Spleen (tissue), 11 donors: ENCODE data around the gene SHH. TPM values are rescaled to one million over a fixed set of nuclear protein-coding genes. Genes with fewer than 3 reads are reported as not detected.

ENCODE experiments used
- DNase-seq: peaks from one replicate; pipeline ENCODE4 v3.0.0-alpha.2; 2020
- H3K27ac ChIP-seq, 8 donors: fragments of 200-600 bp; sonication (generic) in 7 of 8; 1 replicate in 4 of 8; 2 replicates in 4 of 8; pipeline versions ENCODE4 v1.5.0 to v1.8.0; 2016 to 2021; ENCODE audit warnings: inconsistent platforms in 4 of 8, mild to moderate bottlenecking in 4 of 8, moderate library complexity in 1 of 8
- H3K27me3 ChIP-seq, 7 donors: fragments of 200-600 bp; sonication (generic) in 6 of 7; replicated peaks in 1 of 7; 1 replicate in 4 of 7; 2 replicates in 3 of 7; pipeline versions ENCODE4 v1.5.0 to v1.8.0; 2016 to 2021; ENCODE audit warnings: inconsistent platforms in 3 of 7, mild to moderate bottlenecking in 1 of 7
- H3K36me3 ChIP-seq, 6 donors: fragments of 200-600 bp; sonication (generic) in 5 of 6; 1 replicate in 4 of 6; 2 replicates in 2 of 6; pipeline versions ENCODE4 v1.5.0 to v1.8.0; 2016 to 2021; ENCODE audit warnings: inconsistent platforms in 2 of 6
- H3K4me1 ChIP-seq, 6 donors: fragments of 200-600 bp; sonication (generic) in 5 of 6; 1 replicate in 3 of 6; 2 replicates in 3 of 6; pipeline versions ENCODE4 v1.5.0 to v1.8.0; 2016 to 2021; ENCODE audit warnings: inconsistent platforms in 3 of 6
- H3K4me3 ChIP-seq, 8 donors: fragments of 200-600 bp; sonication (generic) in 7 of 8; 1 replicate in 4 of 8; 2 replicates in 4 of 8; pipeline versions ENCODE4 v1.5.0 to v1.8.0; 2016 to 2021; ENCODE audit warnings: inconsistent platforms in 4 of 8, mild to moderate bottlenecking in 4 of 8, moderate library complexity in 2 of 8
- H3K9me3 ChIP-seq, 8 donors: fragments of 200-600 bp; sonication (generic) in 7 of 8; 1 replicate in 4 of 8; 2 replicates in 4 of 8; pipeline versions ENCODE4 v1.5.0 to v1.8.0; 2016 to 2021; ENCODE audit warnings: inconsistent platforms in 4 of 8
- CTCF ChIP-seq, 11 experiments: fragments of 200-600 bp in 7 of 11; fragments of 450-650 bp in 4 of 11; sonication (generic) in 4 of 11; IDR thresholded peaks in 8 of 11; conservative IDR thresholded peaks in 3 of 11; 1 replicate in 7 of 11; 2 replicates in 4 of 11; pipeline versions ENCODE4 v1.4.0 to v1.8.0; 2016 to 2021; ENCODE audit warnings: antibody characterized with exemption in 11 of 11, inconsistent platforms in 4 of 11, mild to moderate bottlenecking in 1 of 11
- POLR2A ChIP-seq, 3 donors: fragments of 450-650 bp; IDR thresholded peaks; one replicate each; pipeline ENCODE4 v1.5.1; 2017; ENCODE audit warnings: antibody characterized with exemption in 3 of 3, mild to moderate bottlenecking in 1 of 3
- POLR2AphosphoS5 ChIP-seq, 3 donors: sonication (generic); formaldehyde crosslinking; IDR thresholded peaks; one replicate each; pipeline ENCODE4 v1.5.1; 2017; ENCODE audit warnings: antibody characterized with exemption in 3 of 3
- WGBS, 5 donors: extraction: QIAGEN DNeasy Blood & Tissue Kit in 3 of 5; methylation state at CpG; one replicate each; pipeline versions ENCODE4 v1.1.5 to v1.1.7; 2013 to 2018; 5-methylcytosine and 5-hydroxymethylcytosine counted together
- intact Hi-C: fragments of 100-400 bp; cut with DNase I; formaldehyde crosslinking; loops from one replicate; pipeline ENCODE4 v1.15.0; 2023; ENCODE audit warnings: low total_unique reads
- polyA plus RNA-seq, 3 donors: library from polyadenylated mRNA; stranded (reverse); fragments of 200-250 nt; gene quantifications; one replicate each; pipeline ENCODE4 v1.2.1, GENCODE V29; 2013
- total RNA-seq, 7 donors: library from RNA; depleted of rRNA in 3 of 7; stranded (reverse); fragments of >200 nt in 3 of 7; fragmentation: NEBNext Ultra II Directional in 4 of 7; extraction: Animal tissue kit (Norgen Biotek cat#: 25700) in 4 of 7; gene quantifications; one replicate each; pipeline versions ENCODE4 v1.1.0 to v1.2.1, GENCODE V29; 2016 to 2021
- donor health status: healthy with polysubstance abuse.
- donor health status: DM: no; HTN: no; CAD: no; lungs with moderate emphysema.
- donor health status: DM: no; HTN: no; CAD: no.
- donor health status: Bipolar disorder and iron deficiency.
- donor health status: healthy.
- donor health status: DM: no; HTN: no; CAD: no.
- donor health status: DM: yes; HTN: yes; CAD: no.

SHH gene
- total and polyA plus RNA-seq, 10 donors = not detected

- intact Hi-C loops = no loop called here
- no peaks in the 10 kb centered on the region for H3K36me3 ChIP-seq
- no peaks in the 10 kb centered on the region for H3K9me3 ChIP-seq
- WGBS, 5 donors = 84 to 88% (median 86%) methylated on average over 13 to 16 of the region's 16 CpGs
- peaks cover 0 to 40% (median 0%) of the 10 kb centered on the region in 7 donors for H3K27me3 ChIP-seq
- no peak overlapping the region for H3K4me3 ChIP-seq
- TF ChIP-seq CTCF (IDR thresholded peaks at IDR 0.05 in 8 of 11, conservative IDR thresholded peaks at IDR 0.05 in 3 of 11) = no peak
- H3K27ac ChIP-seq = no peak overlapping the region
- H3K4me1 ChIP-seq = no peaks in the 10 kb centered on the region
- peak; percentile 37 for DNase-seq
Measured at GRCh38 chr7:155834486-155835048, 22.3 kb upstream of the SHH start.

GRCh38 chr7:155833651-155834050, 21.4 kb upstream of the SHH start:
- Histone ChIP-seq H3K27ac (no peak overlapping the region), H3K36me3 (no peaks in the 10 kb centered on the region), H3K4me1 (no peaks in the 10 kb centered on the region), H3K4me3 (no peak overlapping the region), H3K9me3 (no peaks in the 10 kb centered on the region), H3K27me3 (peaks cover 0 to 34% (median 0%) of the 10 kb centered on the region in 7 donors)
- WGBS, 5 donors = 70 to 84% (median 76%) methylated on average over 4 to 13 of the region's 13 CpGs
- DNase-seq = peak; percentile 54
- intact Hi-C loops = no loop called here
- TF ChIP-seq POLR2A (IDR thresholded peaks at IDR 0.05) (no peak), POLR2AphosphoS5 (IDR thresholded peaks at IDR 0.05) (no peak), CTCF (IDR thresholded peaks at IDR 0.05 in 8 of 11, conservative IDR thresholded peaks at IDR 0.05 in 3 of 11) (no peak)

GRCh38 chr7:155832581-155832981, 20.3 kb upstream of the SHH start:
- H3K36me3 ChIP-seq = no peaks in the 10 kb centered on the region
- no peak overlapping the region for H3K27ac ChIP-seq
- peak; percentile 67 for DNase-seq
- H3K4me3 ChIP-seq = no peak overlapping the region
- intact Hi-C loops = no loop called here
- no peaks in the 10 kb centered on the region for H3K4me1 ChIP-seq
- 58 to 81% (median 72%) methylated on average over 7 of the region's 7 CpGs for WGBS, 5 donors
- TF ChIP-seq POLR2AphosphoS5 (IDR thresholded peaks at IDR 0.05) (no peak), POLR2A (IDR thresholded peaks at IDR 0.05) (no peak), CTCF (IDR thresholded peaks at IDR 0.05 in 8 of 11, conservative IDR thresholded peaks at IDR 0.05 in 3 of 11) (no peak)
- H3K27me3 ChIP-seq = peaks cover 0 to 35% (median 0%) of the 10 kb centered on the region in 7 donors
- H3K9me3 ChIP-seq = no peaks in the 10 kb centered on the region

- peak; percentile 40 for DNase-seq
- WGBS, 5 donors = 82 to 88% (median 85%) methylated on average over 18 of the region's 18 CpGs
Measured at GRCh38 chr7:155831807-155832524, 19.7 kb upstream of the SHH start.

More at GRCh38 chr7:155831807-155832524, 19.7 kb upstream of the SHH start:
- no peaks in the 10 kb centered on the region for H3K4me1 ChIP-seq
- peaks cover 0 to 40% (median 0%) of the 10 kb centered on the region in 7 donors for H3K27me3 ChIP-seq
- no peaks in the 10 kb centered on the region for H3K36me3 ChIP-seq
- intact Hi-C loops = no loop called here
- no peak for TF ChIP-seq POLR2AphosphoS5 (IDR thresholded peaks at IDR 0.05)
- TF ChIP-seq CTCF (IDR thresholded peaks at IDR 0.05 in 8 of 11, conservative IDR thresholded peaks at IDR 0.05 in 3 of 11) = no peak
- TF ChIP-seq POLR2A (IDR thresholded peaks at IDR 0.05) = no peak
- H3K4me3 ChIP-seq = no peak overlapping the region
- no peak overlapping the region for H3K27ac ChIP-seq
- no peaks in the 10 kb centered on the region for H3K9me3 ChIP-seq
